GM12892 (cell line): ENCODE results near the gene PNRC1.

Experiments used
- POLR2A ChIP-seq: IDR thresholded peaks from 2 replicates; pipeline ENCODE4 v1.6.1; 2011; ENCODE audit warnings: low read depth, low read length, control low read depth
- POLR2AphosphoS5 ChIP-seq: IDR thresholded peaks from 2 replicates; pipeline ENCODE4 v1.6.1; 2011; ENCODE audit warnings: low read depth, low read length, control low read depth
- TAF1 ChIP-seq: IDR thresholded peaks from 2 replicates; pipeline ENCODE4 v1.6.1; 2011; ENCODE audit warnings: low read depth, mild to moderate bottlenecking, control low read depth, low read length, borderline replicate concordance

DNA sequence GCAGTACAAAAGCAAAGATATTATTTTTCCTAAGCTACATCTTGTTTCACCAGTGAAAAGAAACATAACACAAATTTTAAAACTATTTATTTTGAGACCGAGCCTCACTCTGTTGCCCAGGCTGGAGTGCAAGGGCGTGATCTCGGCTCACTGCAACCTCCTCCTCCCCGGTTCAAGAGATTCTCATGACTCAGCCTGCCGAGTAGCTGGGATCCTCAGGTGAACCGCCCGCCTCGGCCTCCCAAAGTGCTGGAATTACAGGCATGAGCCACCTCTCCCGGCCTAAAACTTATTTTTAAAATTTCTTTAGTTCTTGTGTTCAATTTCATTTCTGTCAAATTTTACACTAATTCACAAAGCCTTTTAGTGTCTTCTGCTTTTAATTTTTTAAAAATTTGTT is 31.4 kb downstream of the PNRC1 start:
- TF ChIP-seq POLR2A = no peak
- no peak for TF ChIP-seq POLR2AphosphoS5
- no peak for TF ChIP-seq TAF1
